GM18508 (cell line): ENCODE results near the gene YBX2.

Experiments
- ATAC-seq: cut with Tn5 transposase; IDR thresholded peaks from one replicate; pipeline ENCODE4 v1.9.1; 2021; ENCODE audit warnings: moderate number of reproducible peaks; ENCODE audit not compliant: insufficient read depth, unreplicated experiment

The YBX2 gene

DNA sequence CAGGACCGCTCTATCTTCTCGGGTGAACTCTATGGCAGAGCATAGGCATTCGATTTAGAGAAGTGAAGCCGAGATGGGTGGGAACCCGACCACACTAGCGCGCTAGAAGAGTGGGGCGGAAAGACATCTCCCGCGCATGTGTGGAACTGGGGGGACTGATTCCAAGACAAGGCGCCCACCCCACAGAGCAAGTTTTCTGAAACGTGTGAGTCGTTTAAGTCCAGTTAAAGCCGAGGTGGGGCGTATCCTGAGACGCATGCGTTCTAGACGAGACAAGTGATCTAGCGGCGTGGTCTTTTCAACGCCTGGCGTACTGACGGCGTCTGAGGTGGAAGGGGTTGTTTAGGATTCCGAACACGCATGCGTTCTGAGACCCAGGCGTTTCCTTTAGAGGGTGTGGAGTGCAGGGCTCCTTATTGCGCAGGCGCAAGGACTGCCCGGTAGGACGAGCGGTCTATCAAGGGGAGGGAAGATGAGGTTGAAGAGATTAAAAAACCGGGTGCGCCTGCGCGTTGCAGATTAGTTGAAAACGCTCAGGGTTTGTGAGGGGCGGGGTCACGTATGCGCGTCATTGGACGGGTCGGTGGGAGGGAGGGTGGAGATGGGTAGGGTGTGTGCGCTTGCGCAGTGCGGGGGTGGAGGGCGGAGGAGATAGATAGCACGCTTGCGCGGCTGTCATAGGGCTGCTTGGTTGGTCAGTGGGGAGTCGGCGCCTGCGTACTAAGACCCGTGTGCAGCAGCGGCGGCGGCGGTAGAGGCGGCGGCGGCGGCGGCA lies 12.7 kb upstream of the YBX2 start, which contains the start of gene EIF5A:
Gene EIF5A (plus strand): TSS at position 718 of the 775 bp plus-strand sequence. CDS start 2,008 bp downstream, outside the sequence.
- ATAC-seq: peak; percentile 46

GRCh38 chr17:7304179-7304578 lies 9.7 kb upstream of the YBX2 start:
- ATAC-seq: no peak

DNA sequence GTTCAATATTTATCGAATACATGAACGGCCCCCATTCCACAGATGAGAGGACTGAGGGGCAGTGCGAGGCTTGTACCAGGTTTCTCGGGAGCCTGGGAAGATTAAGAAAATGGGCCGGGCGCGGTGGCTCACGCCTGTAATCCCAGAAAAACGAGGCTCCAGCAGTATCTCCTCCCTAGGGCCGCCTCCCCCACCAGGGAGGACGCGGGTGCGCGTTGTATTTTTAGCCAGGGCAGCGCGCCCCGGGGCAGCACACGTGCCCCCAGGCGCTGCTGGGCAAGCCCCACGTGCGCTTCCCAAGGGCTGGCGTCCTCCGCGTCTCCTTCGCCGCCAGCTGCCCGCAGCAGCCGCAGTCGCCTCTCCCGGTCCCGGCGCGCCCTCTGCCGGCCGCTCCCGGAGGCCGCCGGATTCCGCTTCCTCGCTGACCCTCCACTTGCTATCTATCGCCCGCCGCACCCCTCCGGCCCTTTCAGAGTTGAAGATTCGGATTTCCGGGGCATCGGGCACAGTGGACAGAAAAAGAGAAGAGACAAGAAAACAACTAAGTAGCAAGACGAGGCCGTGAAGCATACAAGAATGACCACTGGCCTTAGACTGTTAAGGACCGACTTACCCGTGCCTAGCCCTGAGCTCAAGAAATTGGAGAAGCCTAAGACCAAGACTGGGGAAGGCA lies 1.9 kb upstream of the YBX2 start:
- ATAC-seq: no peak

GRCh38 chr17:7295230-7296180 lies 1.1 kb upstream of the YBX2 start:
- no peak for ATAC-seq

DNA sequence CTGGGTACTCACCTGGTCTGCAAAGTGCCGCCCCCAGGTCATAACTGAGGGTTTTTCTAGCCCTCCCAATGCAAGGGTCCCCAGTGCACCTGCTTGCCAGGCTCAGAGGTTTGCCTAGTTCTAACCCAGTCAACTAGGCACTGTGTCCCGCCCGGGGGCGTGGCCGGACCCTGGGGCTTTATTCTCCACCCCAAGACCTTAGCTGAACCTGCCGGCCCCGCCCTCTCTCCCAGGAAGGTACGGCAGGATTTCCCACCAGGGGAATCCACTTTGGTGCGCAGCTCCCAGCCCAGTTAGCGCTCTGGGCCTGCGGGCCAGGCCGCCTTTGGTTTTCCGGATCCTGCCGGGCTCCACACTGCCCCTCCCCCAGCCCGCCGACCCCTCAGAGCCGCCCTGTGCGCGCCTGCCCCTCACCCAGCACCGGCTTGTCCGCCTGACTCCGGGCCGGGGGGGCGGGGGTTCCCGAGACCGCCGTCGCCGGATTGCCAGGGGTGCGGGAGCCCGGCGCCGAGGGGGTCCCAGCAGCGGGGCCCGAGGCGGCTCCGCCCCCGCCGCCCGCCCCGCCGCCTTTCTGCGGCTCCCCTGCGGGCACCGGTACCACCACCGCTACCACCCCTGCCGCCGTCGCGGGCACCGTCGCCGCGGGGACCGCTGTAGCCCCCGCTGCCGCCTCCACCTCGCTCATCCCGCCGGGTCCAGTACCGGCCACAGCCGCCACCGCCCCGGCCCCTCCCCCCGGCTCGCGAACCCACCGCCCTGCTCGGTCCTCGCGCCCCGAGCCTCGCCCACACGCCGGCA lies 424 bp downstream of the YBX2 start:
- no peak for ATAC-seq

DNA sequence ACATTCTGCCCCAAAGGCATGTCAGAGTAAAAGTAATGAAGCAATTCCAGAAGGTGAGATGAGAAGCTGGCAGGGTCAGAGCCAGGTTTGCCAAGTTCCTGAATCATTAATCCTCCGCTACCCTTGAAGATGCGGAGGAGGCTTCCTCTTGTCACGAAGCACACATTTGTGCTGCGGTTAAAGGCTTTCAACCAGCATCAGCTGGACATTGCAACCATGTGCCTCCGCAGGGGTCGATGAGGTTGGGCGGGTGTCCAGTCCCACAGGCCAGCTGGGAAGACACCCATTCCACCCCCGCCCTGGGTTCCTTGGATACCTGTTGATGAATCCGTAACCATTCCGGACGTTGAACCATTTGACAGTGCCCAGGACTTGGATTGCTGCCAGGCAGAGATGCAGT lies 1.3 kb downstream of the YBX2 start:
- no peak for ATAC-seq

DNA sequence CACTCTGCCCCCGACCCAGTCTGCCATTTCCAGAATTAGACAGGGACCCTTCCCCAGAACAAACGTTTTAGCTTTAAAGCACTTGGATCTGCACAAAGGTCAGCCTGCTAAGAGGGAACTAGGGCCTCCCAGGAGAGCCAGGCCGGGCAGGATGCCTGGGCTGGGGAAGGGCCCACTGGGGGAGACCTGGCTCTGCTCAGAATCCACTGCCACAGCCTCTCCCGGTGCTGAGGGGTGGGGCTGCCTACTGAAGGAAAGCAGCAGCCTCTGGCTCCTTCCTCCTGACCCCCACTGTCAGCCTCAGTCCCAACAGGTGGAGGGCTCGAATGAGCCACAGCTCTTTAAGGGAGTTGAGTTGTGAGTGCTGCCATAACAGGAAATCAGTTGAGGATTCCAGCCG lies 1.7 kb downstream of the YBX2 start:
- ATAC-seq: no peak

- ATAC-seq: no peak
These were observed 2.2 kb downstream of the YBX2 start for GRCh38 chr17:7292194-7292593.

DNA sequence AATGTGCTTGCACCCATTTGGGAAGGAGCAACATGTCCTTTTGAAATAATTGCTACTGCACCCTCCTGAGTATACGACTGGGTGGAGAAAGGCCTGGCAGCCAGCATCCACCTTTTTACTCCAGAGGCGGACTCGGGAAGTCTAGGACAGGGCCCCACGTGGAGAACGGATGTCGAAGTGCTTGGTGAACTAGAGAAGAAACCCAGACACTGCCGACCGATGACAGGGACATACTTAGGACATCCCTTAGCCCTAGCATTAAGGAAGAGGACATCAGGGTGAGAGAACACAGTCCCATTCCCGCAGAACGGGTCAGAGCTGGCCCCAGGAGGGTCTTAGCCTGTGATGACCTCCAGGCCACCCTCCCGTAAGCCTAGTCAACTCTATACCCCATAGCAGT lies 3.8 kb downstream of the YBX2 start:
- no peak for ATAC-seq

DNA sequence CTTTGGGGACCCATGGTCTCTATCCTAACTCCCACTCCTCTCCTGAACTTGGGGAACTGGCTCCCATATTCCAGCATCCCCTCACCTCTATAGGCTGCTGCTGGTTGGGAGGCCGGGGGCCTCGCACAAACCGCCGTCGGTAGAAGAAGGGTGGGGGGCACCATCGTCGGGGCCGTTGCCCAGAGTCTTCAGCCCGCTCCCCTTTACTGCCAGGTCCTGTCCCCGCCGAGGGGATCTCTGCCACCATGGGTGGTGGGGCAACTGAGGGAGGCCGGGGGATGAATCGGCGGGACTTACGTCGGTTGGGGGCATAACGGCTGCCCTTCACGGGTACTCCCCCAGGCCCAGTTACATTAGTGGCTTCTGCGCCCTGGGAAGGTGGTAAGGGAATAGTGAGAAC lies 4.3 kb downstream of the YBX2 start:
- no peak for ATAC-seq

DNA sequence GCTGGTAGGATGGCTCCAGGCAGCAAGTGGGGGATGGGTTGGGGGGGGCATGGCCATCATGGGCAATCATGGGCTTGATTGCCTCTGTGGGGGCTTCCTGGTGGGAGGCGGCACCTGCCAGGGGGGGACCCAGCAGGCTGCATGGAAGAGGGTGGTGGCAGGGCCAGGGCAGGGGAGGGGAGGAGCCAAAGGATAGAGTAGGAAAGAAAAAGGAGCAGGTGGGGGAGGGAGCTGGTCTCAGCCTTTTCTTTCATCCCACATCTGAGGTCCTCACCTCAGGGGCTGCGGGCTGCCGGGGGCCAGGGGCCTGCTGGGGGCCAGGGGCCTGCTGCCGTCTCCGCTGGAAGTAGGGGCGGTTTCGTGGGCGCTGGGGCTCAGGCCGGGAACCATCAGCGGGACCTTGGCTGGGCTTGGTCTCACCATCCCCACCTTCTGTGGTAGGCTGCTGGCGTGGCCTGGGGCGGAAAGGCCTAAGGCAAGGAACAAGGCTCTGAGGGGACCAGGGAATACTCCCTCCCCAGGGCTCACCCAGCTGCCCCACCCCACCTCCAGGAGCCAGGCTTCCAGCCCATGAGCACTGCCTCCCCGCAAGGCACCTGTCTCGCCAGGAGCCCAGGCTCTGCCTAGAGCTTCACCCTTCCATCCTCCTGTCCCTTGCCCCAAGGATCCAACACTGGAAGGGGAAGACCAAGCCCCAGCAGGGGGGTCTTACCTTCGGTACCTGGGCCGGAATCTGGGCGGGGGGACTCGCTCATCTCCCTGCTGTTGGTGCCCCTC lies 5.0 kb downstream of the YBX2 start:
- no peak for ATAC-seq

GRCh38 chr17:7285679-7286078 lies 8.8 kb downstream of the YBX2 start:
- ATAC-seq: no peak

DNA sequence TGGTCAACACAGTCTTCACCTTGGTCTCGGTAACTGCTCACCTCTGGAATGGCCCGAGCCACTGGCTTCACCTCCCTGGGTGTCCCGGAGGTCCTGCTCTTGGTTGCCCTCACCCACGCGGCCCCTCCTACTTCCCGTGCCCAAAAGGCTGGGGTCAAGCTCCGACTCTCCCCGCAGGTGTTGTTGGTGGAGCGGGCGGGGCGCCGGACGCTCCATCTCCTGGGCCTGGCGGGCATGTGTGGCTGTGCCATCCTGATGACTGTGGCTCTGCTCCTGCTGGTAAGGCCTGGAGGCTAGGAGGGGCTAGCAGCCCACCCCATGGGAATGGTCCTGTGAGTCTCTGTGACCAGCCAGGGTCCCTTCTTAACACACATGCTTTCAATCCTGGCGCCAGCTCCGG lies 9.5 kb downstream of the YBX2 start:
- ATAC-seq: no peak

DNA sequence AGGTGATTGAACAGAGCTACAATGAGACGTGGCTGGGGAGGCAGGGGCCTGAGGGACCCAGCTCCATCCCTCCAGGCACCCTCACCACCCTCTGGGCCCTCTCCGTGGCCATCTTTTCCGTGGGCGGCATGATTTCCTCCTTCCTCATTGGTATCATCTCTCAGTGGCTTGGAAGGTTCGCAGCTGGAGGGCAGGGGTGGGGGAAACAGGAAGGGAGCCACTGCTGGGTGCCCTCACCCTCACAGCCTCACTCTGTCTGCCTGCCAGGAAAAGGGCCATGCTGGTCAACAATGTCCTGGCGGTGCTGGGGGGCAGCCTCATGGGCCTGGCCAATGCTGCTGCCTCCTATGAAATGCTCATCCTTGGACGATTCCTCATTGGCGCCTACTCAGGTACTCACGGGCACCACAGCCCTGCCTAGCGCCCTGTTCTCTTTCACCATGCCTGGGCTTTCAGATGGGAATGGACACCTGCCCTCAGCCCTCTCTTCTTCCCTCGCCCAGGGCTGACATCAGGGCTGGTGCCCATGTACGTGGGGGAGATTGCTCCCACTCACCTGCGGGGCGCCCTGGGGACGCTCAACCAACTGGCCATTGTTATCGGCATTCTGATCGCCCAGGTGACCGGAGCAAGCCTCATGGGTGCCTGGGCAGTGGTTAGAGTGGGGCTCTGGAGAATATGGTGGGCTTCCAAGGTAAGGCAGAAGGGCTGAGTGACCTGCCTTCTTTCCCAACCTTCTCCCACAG lies 10.8 kb downstream of the YBX2 start:
- ATAC-seq: no peak

- no peak for ATAC-seq
These were observed 11.6 kb downstream of the YBX2 start for GRCh38 chr17:7282752-7283321.

GRCh38 chr17:7281953-7282751 lies 12.3 kb downstream of the YBX2 start:
- no peak for ATAC-seq
